Measurements from ENCODE around the gene ABCG8. TPM values are rescaled to one million over a fixed set of nuclear protein-coding genes. Genes with fewer than 3 reads are reported as not detected.

ABCG8 gene
- total RNA-seq, 1 experiment from 2014 or later = not detected

DNA sequence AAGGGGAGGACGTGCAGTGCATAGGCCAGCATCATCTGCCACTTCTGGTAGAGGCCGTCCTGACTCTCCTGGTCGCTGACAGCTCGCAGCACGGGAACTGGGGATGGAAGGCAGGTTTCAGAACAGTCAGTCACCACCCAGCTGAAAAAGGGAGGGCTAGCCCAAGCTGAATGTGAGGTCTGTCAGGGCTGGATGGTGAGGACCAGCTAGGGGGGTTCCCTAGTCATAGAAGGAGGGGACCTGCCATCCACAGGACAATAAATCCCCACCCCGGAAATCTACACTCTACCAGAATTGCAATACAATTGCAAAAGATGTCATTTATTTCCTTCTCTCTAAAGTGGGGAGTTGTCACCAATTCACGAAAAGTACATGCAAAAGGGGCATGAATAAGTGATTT lies 15.9 kb upstream of the ABCG8 start:
- Histone ChIP-seq H2AFZ (no peak overlapping the region), H3F3A (ENCODE audit: insufficient read depth, low read depth) (no peaks in the 10 kb centered on the region), H3K9me3 (ENCODE audit: insufficient read depth, low read depth) (no peaks in the 10 kb centered on the region), H3K27me3 (ENCODE audit: insufficient read depth, low read depth) (peaks cover 60% of the 10 kb centered on the region), H3K27ac (no peak overlapping the region), H3K4me2 (no peak overlapping the region), H3K36me3 (ENCODE audit: low read depth) (no peaks in the 10 kb centered on the region), H3K9me2 (ENCODE audit: insufficient read depth) (no peaks in the 10 kb centered on the region; the same call in 1 of the 2 replicates), H3K4me3 (no peak overlapping the region), H4K20me1 (ENCODE audit: insufficient read depth) (no peaks in the 10 kb centered on the region), H3K4me1 (replicated peaks; ENCODE audit: insufficient read depth) (no peaks in the 10 kb centered on the region), H3K79me2 (ENCODE audit: low read depth) (no peaks in the 10 kb centered on the region)
- CTCF ChIA-PET = no interaction called here
- DNase-seq = no peak
- intact Hi-C loops (cut with micrococcal nuclease; ENCODE audit: unreplicated experiment) = no loop called here
- BruUV-seq (replicated peaks) = no TSS peak
- TF ChIP-seq, protein P1, sequence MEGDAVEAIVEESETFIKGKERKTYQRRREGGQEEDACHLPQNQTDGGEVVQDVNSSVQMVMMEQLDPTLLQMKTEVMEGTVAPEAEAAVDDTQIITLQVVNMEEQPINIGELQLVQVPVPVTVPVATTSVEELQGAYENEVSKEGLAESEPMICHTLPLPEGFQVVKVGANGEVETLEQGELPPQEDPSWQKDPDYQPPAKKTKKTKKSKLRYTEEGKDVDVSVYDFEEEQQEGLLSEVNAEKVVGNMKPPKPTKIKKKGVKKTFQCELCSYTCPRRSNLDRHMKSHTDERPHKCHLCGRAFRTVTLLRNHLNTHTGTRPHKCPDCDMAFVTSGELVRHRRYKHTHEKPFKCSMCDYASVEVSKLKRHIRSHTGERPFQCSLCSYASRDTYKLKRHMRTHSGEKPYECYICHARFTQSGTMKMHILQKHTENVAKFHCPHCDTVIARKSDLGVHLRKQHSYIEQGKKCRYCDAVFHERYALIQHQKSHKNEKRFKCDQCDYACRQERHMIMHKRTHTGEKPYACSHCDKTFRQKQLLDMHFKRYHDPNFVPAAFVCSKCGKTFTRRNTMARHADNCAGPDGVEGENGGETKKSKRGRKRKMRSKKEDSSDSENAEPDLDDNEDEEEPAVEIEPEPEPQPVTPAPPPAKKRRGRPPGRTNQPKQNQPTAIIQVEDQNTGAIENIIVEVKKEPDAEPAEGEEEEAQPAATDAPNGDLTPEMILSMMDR (conservative IDR thresholded peaks at IDR 0.05) = no peak
- TF ChIP-seq EZH2 (IDR thresholded peaks at IDR 0.05; ENCODE audit: low read depth) = no peak
- POLR2A ChIA-PET (ENCODE audit: unreplicated experiment) = no interaction called here

DNA sequence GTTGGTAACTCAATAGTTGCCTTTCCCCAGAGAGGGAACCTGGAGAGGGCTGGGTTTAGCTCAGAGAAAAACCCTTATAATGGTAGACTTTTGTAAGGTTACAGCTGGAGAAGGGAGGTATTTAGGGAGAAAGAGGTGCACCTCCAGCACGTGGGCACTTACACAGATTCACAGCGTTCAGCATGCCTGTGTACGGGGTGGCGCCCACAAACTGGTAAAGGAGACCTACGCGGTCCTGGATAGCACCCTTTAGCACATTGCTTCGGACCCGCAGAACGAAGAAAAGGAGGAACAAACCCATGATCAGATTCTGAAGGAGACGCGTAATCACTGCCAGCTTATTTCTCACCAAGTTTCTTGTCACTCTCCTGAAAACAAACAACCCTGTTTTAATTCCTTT lies 15.0 kb upstream of the ABCG8 start:
- Histone ChIP-seq H4K20me1 (ENCODE audit: insufficient read depth) (no peaks in the 10 kb centered on the region), H3K27me3 (ENCODE audit: insufficient read depth, low read depth) (peaks cover 60% of the 10 kb centered on the region), H2AFZ (no peak overlapping the region), H3K27ac (no peak overlapping the region), H3K36me3 (ENCODE audit: low read depth) (no peaks in the 10 kb centered on the region), H3K4me3 (no peak overlapping the region), H3K9me2 (ENCODE audit: insufficient read depth) (no peaks in the 10 kb centered on the region; the same call in 1 of the 2 replicates), H3K79me2 (ENCODE audit: low read depth) (no peaks in the 10 kb centered on the region), H3K9me3 (ENCODE audit: insufficient read depth, low read depth) (no peaks in the 10 kb centered on the region), H3F3A (ENCODE audit: insufficient read depth, low read depth) (no peaks in the 10 kb centered on the region), H3K4me1 (replicated peaks; ENCODE audit: insufficient read depth) (no peaks in the 10 kb centered on the region), H3K4me2 (no peak overlapping the region)
- POLR2A ChIA-PET (ENCODE audit: unreplicated experiment) = no interaction called here
- no peak for TF ChIP-seq EZH2 (IDR thresholded peaks at IDR 0.05; ENCODE audit: low read depth)
- TF ChIP-seq, protein P1 (conservative IDR thresholded peaks at IDR 0.05) = no peak
- CTCF ChIA-PET = no interaction called here
- BruUV-seq (replicated peaks) = no TSS peak
- DNase-seq = no peak
- intact Hi-C loops (cut with micrococcal nuclease; ENCODE audit: unreplicated experiment) = no loop called here

DNA sequence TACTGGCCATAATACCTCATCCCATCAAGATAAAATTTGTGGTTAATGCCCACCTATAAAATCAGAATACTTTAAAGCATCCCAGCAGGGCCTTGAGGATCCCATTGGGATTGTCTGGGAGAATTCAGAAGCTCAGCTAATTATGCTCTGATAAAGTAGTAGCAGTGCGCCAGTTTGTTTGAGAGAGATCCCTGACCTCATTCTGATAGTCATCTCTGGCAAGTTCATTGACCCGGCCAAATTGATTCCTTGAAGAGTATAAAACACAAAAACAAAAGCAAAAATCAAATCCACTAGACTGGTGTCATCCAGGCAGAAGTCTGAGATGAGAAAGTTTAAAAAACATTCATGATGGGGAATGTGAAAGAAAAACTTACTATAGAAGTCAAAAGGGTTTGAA lies 14.3 kb upstream of the ABCG8 start:
- no peak for DNase-seq
- H3K27me3 ChIP-seq (ENCODE audit: insufficient read depth, low read depth) = peaks cover 63% of the 10 kb centered on the region
- H4K20me1 ChIP-seq (ENCODE audit: insufficient read depth) = no peaks in the 10 kb centered on the region
- H3K27ac ChIP-seq = no peak overlapping the region
- no peaks in the 10 kb centered on the region for H3K79me2 ChIP-seq (ENCODE audit: low read depth)
- intact Hi-C loops (cut with micrococcal nuclease; ENCODE audit: unreplicated experiment) = no loop called here
- H3K9me2 ChIP-seq (ENCODE audit: insufficient read depth) = no peaks in the 10 kb centered on the region; the same call in 1 of the 2 replicates
- CTCF ChIA-PET = no interaction called here
- no peak overlapping the region for H3K4me2 ChIP-seq
- no peaks in the 10 kb centered on the region for H3F3A ChIP-seq (ENCODE audit: insufficient read depth, low read depth)
- no peak overlapping the region for H3K4me3 ChIP-seq
- H3K4me1 ChIP-seq (replicated peaks; ENCODE audit: insufficient read depth) = no peaks in the 10 kb centered on the region
- POLR2A ChIA-PET (ENCODE audit: unreplicated experiment) = interaction anchor here (0.7 kb wide), 1 partner anchor 21 kb away, joined by 5 read pairs; no protein-coding TSS in a partner anchor
- no peak overlapping the region for H2AFZ ChIP-seq
- H3K36me3 ChIP-seq (ENCODE audit: low read depth) = no peaks in the 10 kb centered on the region
- no TSS peak for BruUV-seq (replicated peaks)
- H3K9me3 ChIP-seq (ENCODE audit: insufficient read depth, low read depth) = no peaks in the 10 kb centered on the region
- TF ChIP-seq EZH2 (IDR thresholded peaks at IDR 0.05; ENCODE audit: low read depth) = no peak
- TF ChIP-seq, protein P1 (conservative IDR thresholded peaks at IDR 0.05) = no peak
